Activated CD8-positive, alpha-beta T cell treated with anti-CD3 and anti-CD28 coated beads for 36 hours (primary cell): ENCODE data around the gene ANKRD30A. TPM values are rescaled to one million over a fixed set of nuclear protein-coding genes. Genes with fewer than 3 reads are reported as not detected.
"Not testable (repeated sequence)": the region's sequence is repeated elsewhere in the genome, so short reads cannot be mapped to it uniquely, and the experiment has no call there.

Experiments
- ATAC-seq: fragments of 200-7000 bp; cut with Tn5 transposase; one replicate; pipeline ENCODE4 v1.10.0; 2021; ENCODE audit warnings: mild to moderate bottlenecking, moderate library complexity
- CTCF ChIA-PET: fragments of 350-600 bp; sonication (Branson Sonifier 250); formaldehyde crosslinking; loops from one replicate; lab custom pipeline; 2021; ENCODE audit warnings: antibody characterized with exemption; lab: Charles Lee
- POLR2A ChIA-PET: fragments of 350-600 bp; sonication (Branson Sonifier 250); formaldehyde crosslinking; loops from one replicate; lab custom pipeline; 2021; ENCODE audit warnings: antibody characterized with exemption; lab: Charles Lee
- DNase-seq: peaks from one replicate; pipeline ENCODE4 v3.0.0-alpha.2; 2020
- H3K27ac Mint-ChIP-seq: one replicate; pipeline ENCODE4 v1.8.0; 2021; ENCODE audit warnings: mild to moderate bottlenecking, mixed read lengths
- H3K27me3 Mint-ChIP-seq: one replicate; pipeline ENCODE4 v1.8.0; 2021; ENCODE audit warnings: mixed read lengths
- H3K36me3 Mint-ChIP-seq: one replicate; pipeline ENCODE4 v1.8.0; 2021; ENCODE audit warnings: low read depth, mixed read lengths
- H3K4me1 Mint-ChIP-seq: one replicate; pipeline ENCODE4 v1.8.0; 2021; ENCODE audit warnings: low read depth, mixed read lengths
- H3K4me3 Mint-ChIP-seq: one replicate; pipeline ENCODE4 v1.8.0; 2021; ENCODE audit warnings: mild to moderate bottlenecking, moderate library complexity, mixed read lengths
- H3K9me3 Mint-ChIP-seq: one replicate; pipeline ENCODE4 v1.8.0; 2021; ENCODE audit warnings: mixed read lengths
- CTCF ChIP-seq: fragments of 200-600 bp; IDR thresholded peaks from one replicate; pipeline ENCODE4 v1.8.0; 2022; ENCODE audit warnings: antibody characterized with exemption, mild to moderate bottlenecking
- intact Hi-C: fragments of 100-400 bp; cut with micrococcal nuclease; formaldehyde crosslinking; loops from one replicate; pipeline ENCODE4 v1.10.0; 2022
- total RNA-seq, 2 experiments: library from RNA; stranded (reverse); gene quantifications; one replicate each; pipeline ENCODE4 v1.2.3, GENCODE V29; 2021

Gene ANKRD30A
- total RNA-seq, 2 experiments from 2014 or later = not detected

GRCh38 chr10:37109000-37109399 lies 16.4 kb upstream of the ANKRD30A start:
- intact Hi-C loops = no loop called here
- POLR2A ChIA-PET = no interaction called here
- Mint-ChIP-seq H3K9me3 (peaks cover 11% of the 10 kb centered on the region), H3K4me3 (no peak overlapping the region), H3K4me1 (no peaks in the 10 kb centered on the region), H3K27ac (no peak overlapping the region), H3K27me3 (no peaks in the 10 kb centered on the region), H3K36me3 (no peaks in the 10 kb centered on the region)
- CTCF ChIA-PET = no interaction called here
- TF ChIP-seq CTCF = no peak
- DNase-seq (no peak), ATAC-seq (no peak)

GRCh38 chr10:37124532-37124931 lies 866 bp upstream of the ANKRD30A start:
- Mint-ChIP-seq H3K27me3 (no peaks in the 10 kb centered on the region), H3K36me3 (no peaks in the 10 kb centered on the region), H3K9me3 (peaks cover 4% of the 10 kb centered on the region), H3K4me1 (no peaks in the 10 kb centered on the region), H3K27ac (no peak overlapping the region), H3K4me3 (no peak overlapping the region)
- no peak for TF ChIP-seq CTCF
- no peak for DNase-seq
- intact Hi-C loops = no loop called here
- POLR2A ChIA-PET = no interaction called here
- ATAC-seq = no peak
- CTCF ChIA-PET = no interaction called here

GRCh38 chr10:37125921-37126320 lies 523 bp downstream of the ANKRD30A start:
- Mint-ChIP-seq H3K4me1 (no peaks in the 10 kb centered on the region), H3K36me3 (no peaks in the 10 kb centered on the region), H3K27ac (no peak overlapping the region), H3K9me3 (peaks cover 2% of the 10 kb centered on the region), H3K4me3 (no peak overlapping the region), H3K27me3 (no peaks in the 10 kb centered on the region)
- POLR2A ChIA-PET = no interaction called here
- DNase-seq (no peak), ATAC-seq (no peak)
- intact Hi-C loops = no loop called here
- CTCF ChIA-PET = no interaction called here
- TF ChIP-seq CTCF = no peak

- intact Hi-C loops = no loop called here
- Mint-ChIP-seq H3K9me3 (peaks cover 5% of the 10 kb centered on the region), H3K4me3 (no peak overlapping the region), H3K4me1 (no peaks in the 10 kb centered on the region), H3K36me3 (no peaks in the 10 kb centered on the region), H3K27ac (no peak overlapping the region), H3K27me3 (no peaks in the 10 kb centered on the region)
- TF ChIP-seq CTCF = no peak
- ATAC-seq (no peak), DNase-seq (no peak)
- ChIA-PET POLR2A (no interaction called here), CTCF (no interaction called here)
Measured at GRCh38 chr10:37146443-37146842, 21.0 kb downstream of the ANKRD30A start.

GRCh38 chr10:37162430-37162829 lies 37.0 kb downstream of the ANKRD30A start:
- H3K4me3 Mint-ChIP-seq, H3K36me3 Mint-ChIP-seq, H3K27me3 Mint-ChIP-seq, intact Hi-C loops, H3K27ac Mint-ChIP-seq, H3K4me1 Mint-ChIP-seq, POLR2A ChIA-PET, H3K9me3 Mint-ChIP-seq, CTCF ChIA-PET, ATAC-seq, DNase-seq: not testable (repeated sequence)

GRCh38 chr10:37171945-37172344 lies 46.5 kb downstream of the ANKRD30A start:
- H3K4me1 Mint-ChIP-seq, H3K27ac Mint-ChIP-seq, H3K4me3 Mint-ChIP-seq, H3K36me3 Mint-ChIP-seq, DNase-seq, CTCF ChIA-PET, H3K9me3 Mint-ChIP-seq, H3K27me3 Mint-ChIP-seq, POLR2A ChIA-PET, ATAC-seq, intact Hi-C loops: not testable (repeated sequence)

GRCh38 chr10:37178296-37178695 lies 52.9 kb downstream of the ANKRD30A start:
- H3K27me3 Mint-ChIP-seq, H3K4me3 Mint-ChIP-seq, ATAC-seq, DNase-seq, H3K27ac Mint-ChIP-seq, intact Hi-C loops, H3K9me3 Mint-ChIP-seq, CTCF ChIA-PET, H3K4me1 Mint-ChIP-seq, POLR2A ChIA-PET, H3K36me3 Mint-ChIP-seq: not testable (repeated sequence)

GRCh38 chr10:37182719-37183118 lies 57.3 kb downstream of the ANKRD30A start:
- H3K36me3 Mint-ChIP-seq, POLR2A ChIA-PET, H3K9me3 Mint-ChIP-seq, DNase-seq, H3K27me3 Mint-ChIP-seq, CTCF ChIA-PET, H3K4me3 Mint-ChIP-seq, H3K27ac Mint-ChIP-seq, H3K4me1 Mint-ChIP-seq, intact Hi-C loops, ATAC-seq: not testable (repeated sequence)
